Measurements from ENCODE around the gene GPC6.

Gene GPC6

GRCh38 chr13:93724187-93724586 lies 497.6 kb downstream of the GPC6 start:
- peaks cover 15% of the 10 kb centered on the region for H3K36me3 Mint-ChIP-seq (ENCODE audit: low read depth)

GRCh38 chr13:93726173-93726957 lies 499.8 kb downstream of the GPC6 start:
- peak overlapping the region; percentile 10 to 72 (median 25) for H3K27ac Mint-ChIP-seq
- peak overlapping the region in 1 of 3 experiments; percentile 8 for H3K4me3 Mint-ChIP-seq
- peaks cover 3% of the 10 kb centered on the region for H3K9me3 Mint-ChIP-seq
- TF ChIP-seq CTCF (IDR thresholded peaks at IDR 0.05; ENCODE audit: unreplicated experiment in 3 of 3): no peak
- H3K27me3 Mint-ChIP-seq (ENCODE audit: low read depth): no peaks in the 10 kb centered on the region
- H3K36me3 Mint-ChIP-seq (ENCODE audit: low read depth): no peaks in the 10 kb centered on the region
- H3K4me1 Mint-ChIP-seq: peaks cover 11% of the 10 kb centered on the region

More at GRCh38 chr13:93724187-93724586, 497.6 kb downstream of the GPC6 start:
- H3K27me3 Mint-ChIP-seq (ENCODE audit: low read depth): no peaks in the 10 kb centered on the region
- peaks cover 22% of the 10 kb centered on the region for H3K9me3 Mint-ChIP-seq
- peaks cover 11% of the 10 kb centered on the region for H3K4me1 Mint-ChIP-seq
- no peak overlapping the region for H3K4me3 Mint-ChIP-seq
- no peak overlapping the region for H3K27ac Mint-ChIP-seq
- TF ChIP-seq CTCF (IDR thresholded peaks at IDR 0.05; ENCODE audit: unreplicated experiment in 3 of 3): no peak

- Mint-ChIP-seq H3K27me3 (ENCODE audit: low read depth) (no peaks in the 10 kb centered on the region), H3K27ac (peak overlapping the region in 1 of 3 experiments; percentile 72), H3K36me3 (ENCODE audit: low read depth) (no peaks in the 10 kb centered on the region), H3K4me1 (peaks cover 11% of the 10 kb centered on the region), H3K4me3 (no peak overlapping the region), H3K9me3 (peaks cover 3% of the 10 kb centered on the region)
- no peak for TF ChIP-seq CTCF (IDR thresholded peaks at IDR 0.05; ENCODE audit: unreplicated experiment in 3 of 3)
Measured at GRCh38 chr13:93727211-93728141, 500.9 kb downstream of the GPC6 start.

- H3K4me3 Mint-ChIP-seq: no peak overlapping the region
- no peaks in the 10 kb centered on the region for H3K9me3 Mint-ChIP-seq
- TF ChIP-seq CTCF (IDR thresholded peaks at IDR 0.05; ENCODE audit: unreplicated experiment in 3 of 3): no peak
- no peaks in the 10 kb centered on the region for H3K27me3 Mint-ChIP-seq (ENCODE audit: low read depth)
- no peaks in the 10 kb centered on the region for H3K36me3 Mint-ChIP-seq (ENCODE audit: low read depth)
- H3K27ac Mint-ChIP-seq: no peak overlapping the region
- H3K4me1 Mint-ChIP-seq: peaks cover 11% of the 10 kb centered on the region
Measured at GRCh38 chr13:93729383-93729782, 502.8 kb downstream of the GPC6 start.

GRCh38 chr13:93730780-93731179 lies 504.2 kb downstream of the GPC6 start:
- no peak overlapping the region for H3K4me3 Mint-ChIP-seq
- no peaks in the 10 kb centered on the region for H3K36me3 Mint-ChIP-seq (ENCODE audit: low read depth)
- peak overlapping the region in 2 of 3 experiments; percentile 12 to 66 for H3K27ac Mint-ChIP-seq
- no peak for TF ChIP-seq CTCF (IDR thresholded peaks at IDR 0.05; ENCODE audit: unreplicated experiment in 3 of 3)
- peaks cover 11% of the 10 kb centered on the region for H3K4me1 Mint-ChIP-seq
- H3K9me3 Mint-ChIP-seq: no peaks in the 10 kb centered on the region
- H3K27me3 Mint-ChIP-seq (ENCODE audit: low read depth): no peaks in the 10 kb centered on the region
